ENCODE results near the gene AIPL1. TPM values are rescaled to one million over a fixed set of nuclear protein-coding genes. Genes with fewer than 3 reads are reported as not detected.

AIPL1 gene
- total and polyA plus RNA-seq, 2 experiments from 2014 or later, result 0.17 to 0.24 TPM

GRCh38 chr17:6465206-6466003, 30.5 kb upstream of the AIPL1 start (continued):
- TF ChIP-seq, protein P1, sequence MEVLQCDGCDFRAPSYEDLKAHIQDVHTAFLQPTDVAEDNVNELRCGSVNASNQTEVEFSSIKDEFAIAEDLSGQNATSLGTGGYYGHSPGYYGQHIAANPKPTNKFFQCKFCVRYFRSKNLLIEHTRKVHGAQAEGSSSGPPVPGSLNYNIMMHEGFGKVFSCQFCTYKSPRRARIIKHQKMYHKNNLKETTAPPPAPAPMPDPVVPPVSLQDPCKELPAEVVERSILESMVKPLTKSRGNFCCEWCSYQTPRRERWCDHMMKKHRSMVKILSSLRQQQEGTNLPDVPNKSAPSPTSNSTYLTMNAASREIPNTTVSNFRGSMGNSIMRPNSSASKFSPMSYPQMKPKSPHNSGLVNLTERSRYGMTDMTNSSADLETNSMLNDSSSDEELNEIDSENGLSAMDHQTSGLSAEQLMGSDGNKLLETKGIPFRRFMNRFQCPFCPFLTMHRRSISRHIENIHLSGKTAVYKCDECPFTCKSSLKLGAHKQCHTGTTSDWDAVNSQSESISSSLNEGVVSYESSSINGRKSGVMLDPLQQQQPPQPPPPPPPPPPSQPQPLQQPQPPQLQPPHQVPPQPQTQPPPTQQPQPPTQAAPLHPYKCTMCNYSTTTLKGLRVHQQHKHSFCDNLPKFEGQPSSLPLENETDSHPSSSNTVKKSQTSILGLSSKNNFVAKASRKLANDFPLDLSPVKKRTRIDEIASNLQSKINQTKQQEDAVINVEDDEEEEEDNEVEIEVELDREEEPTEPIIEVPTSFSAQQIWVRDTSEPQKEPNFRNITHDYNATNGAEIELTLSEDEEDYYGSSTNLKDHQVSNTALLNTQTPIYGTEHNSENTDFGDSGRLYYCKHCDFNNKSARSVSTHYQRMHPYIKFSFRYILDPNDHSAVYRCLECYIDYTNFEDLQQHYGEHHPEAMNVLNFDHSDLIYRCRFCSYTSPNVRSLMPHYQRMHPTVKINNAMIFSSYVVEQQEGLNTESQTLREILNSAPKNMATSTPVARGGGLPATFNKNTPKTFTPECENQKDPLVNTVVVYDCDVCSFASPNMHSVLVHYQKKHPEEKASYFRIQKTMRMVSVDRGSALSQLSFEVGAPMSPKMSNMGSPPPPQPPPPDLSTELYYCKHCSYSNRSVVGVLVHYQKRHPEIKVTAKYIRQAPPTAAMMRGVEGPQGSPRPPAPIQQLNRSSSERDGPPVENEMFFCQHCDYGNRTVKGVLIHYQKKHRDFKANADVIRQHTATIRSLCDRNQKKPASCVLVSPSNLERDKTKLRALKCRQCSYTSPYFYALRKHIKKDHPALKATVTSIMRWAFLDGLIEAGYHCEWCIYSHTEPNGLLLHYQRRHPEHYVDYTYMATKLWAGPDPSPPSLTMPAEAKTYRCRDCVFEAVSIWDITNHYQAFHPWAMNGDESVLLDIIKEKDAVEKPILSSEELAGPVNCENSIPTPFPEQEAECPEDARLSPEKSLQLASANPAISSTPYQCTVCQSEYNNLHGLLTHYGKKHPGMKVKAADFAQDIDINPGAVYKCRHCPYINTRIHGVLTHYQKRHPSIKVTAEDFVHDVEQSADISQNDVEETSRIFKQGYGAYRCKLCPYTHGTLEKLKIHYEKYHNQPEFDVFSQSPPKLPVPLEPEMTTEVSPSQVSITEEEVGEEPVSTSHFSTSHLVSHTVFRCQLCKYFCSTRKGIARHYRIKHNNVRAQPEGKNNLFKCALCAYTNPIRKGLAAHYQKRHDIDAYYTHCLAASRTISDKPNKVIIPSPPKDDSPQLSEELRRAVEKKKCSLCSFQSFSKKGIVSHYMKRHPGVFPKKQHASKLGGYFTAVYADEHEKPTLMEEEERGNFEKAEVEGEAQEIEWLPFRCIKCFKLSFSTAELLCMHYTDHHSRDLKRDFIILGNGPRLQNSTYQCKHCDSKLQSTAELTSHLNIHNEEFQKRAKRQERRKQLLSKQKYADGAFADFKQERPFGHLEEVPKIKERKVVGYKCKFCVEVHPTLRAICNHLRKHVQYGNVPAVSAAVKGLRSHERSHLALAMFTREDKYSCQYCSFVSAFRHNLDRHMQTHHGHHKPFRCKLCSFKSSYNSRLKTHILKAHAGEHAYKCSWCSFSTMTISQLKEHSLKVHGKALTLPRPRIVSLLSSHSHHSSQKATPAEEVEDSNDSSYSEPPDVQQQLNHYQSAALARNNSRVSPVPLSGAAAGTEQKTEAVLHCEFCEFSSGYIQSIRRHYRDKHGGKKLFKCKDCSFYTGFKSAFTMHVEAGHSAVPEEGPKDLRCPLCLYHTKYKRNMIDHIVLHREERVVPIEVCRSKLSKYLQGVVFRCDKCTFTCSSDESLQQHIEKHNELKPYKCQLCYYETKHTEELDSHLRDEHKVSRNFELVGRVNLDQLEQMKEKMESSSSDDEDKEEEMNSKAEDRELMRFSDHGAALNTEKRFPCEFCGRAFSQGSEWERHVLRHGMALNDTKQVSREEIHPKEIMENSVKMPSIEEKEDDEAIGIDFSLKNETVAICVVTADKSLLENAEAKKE (CRISPR knock-in tag; IDR thresholded peaks at IDR 0.05), result no peak
- no peak for TF ChIP-seq STAT1 (IDR thresholded peaks at IDR 0.05; ENCODE audit: unreplicated experiment)

- Histone ChIP-seq H3K4me2 (no peak overlapping the region), H4K20me1 (replicated peaks; ENCODE audit: insufficient read depth) (no peaks in the 10 kb centered on the region), H3K27ac (ENCODE audit: low read depth) (no peak overlapping the region), H3K9me2 (ENCODE audit: insufficient read depth) (no peaks in the 10 kb centered on the region), H3K27me3 (ENCODE audit: insufficient read depth) (no peaks in the 10 kb centered on the region), H3K4me1 (ENCODE audit: insufficient read depth) (peaks cover 16% of the 10 kb centered on the region), H3K4me3 (no peak overlapping the region), H3F3A (replicated peaks; ENCODE audit: low read depth) (no peaks in the 10 kb centered on the region), H3K79me2 (replicated peaks; ENCODE audit: insufficient read depth) (no peaks in the 10 kb centered on the region), H3K36me3 (ENCODE audit: insufficient read depth) (no peaks in the 10 kb centered on the region), H2AFZ (no peak overlapping the region)
- Mint-ChIP-seq H3K36me3 (ENCODE audit: low read depth) (no peaks in the 10 kb centered on the region), H3K4me3 (no peak overlapping the region), H3K9me3 (no peaks in the 10 kb centered on the region; the same call in 1 of the 3 replicates), H3K4me1 (peaks cover 26% of the 10 kb centered on the region), H3K27ac (no peak overlapping the region), H3K27me3 (ENCODE audit: insufficient read depth, low read depth, poor library complexity) (peaks cover 12% of the 10 kb centered on the region)
- TF ChIP-seq JUNB (IDR thresholded peaks at IDR 0.05; ENCODE audit: unreplicated experiment), result no peak
- no peak for TF ChIP-seq REST (IDR thresholded peaks at IDR 0.05; ENCODE audit: unreplicated experiment)
- no peak for TF ChIP-seq EZH2 (IDR thresholded peaks at IDR 0.05; ENCODE audit: low read depth, unreplicated experiment)
- no peak for TF ChIP-seq POLR2AphosphoS5 (IDR thresholded peaks at IDR 0.05; ENCODE audit: low read depth)
- no peak for TF ChIP-seq ZNF331 (CRISPR knock-in tag; IDR thresholded peaks at IDR 0.05; ENCODE audit: low read depth)
- TF ChIP-seq ETS1 (IDR thresholded peaks at IDR 0.05), result no peak
- TF ChIP-seq ZNF114 (CRISPR knock-in tag; IDR thresholded peaks at IDR 0.05), result no peak
- ATAC-seq (no peak), DNase-seq (ENCODE audit: low spot score) (no peak)
Measured at GRCh38 chr17:6464446-6465041, 29.6 kb upstream of the AIPL1 start.
